IMR-90 (cell line): Measurements from ENCODE around the gene HCFC1. TPM values are rescaled to one million over a fixed set of nuclear protein-coding genes. Genes with fewer than 3 reads are reported as not detected.

Experiments
- ATAC-seq: fragments of 200-7000 bp; cut with Tn5 transposase; 2 replicates; pipeline ENCODE4 v1.9.1; 2020; ENCODE audit warnings: low read depth, mild to moderate bottlenecking, moderate library complexity
- BruUV-seq: library from RNA; stranded (reverse); fragments of 400-500 nt; replicated peaks from 2 replicates; lab custom pipeline; 2021; lab: Mats Ljungman, UMichigan
- CTCF ChIA-PET: fragments of 300-600 bp; formaldehyde crosslinking; extraction: SDS; loops from one replicate; lab custom pipeline; 2021; ENCODE audit warnings: antibody characterized with exemption; lab: Yijun Ruan, JAX
- POLR2A ChIA-PET: fragments of 300-600 bp; sonication (Branson Sonifier 250); formaldehyde crosslinking; loops from one replicate; lab custom pipeline; 2022; ENCODE audit warnings: antibody characterized with exemption; ENCODE audit not compliant: unreplicated experiment; lab: Charles Lee
- DNase-seq: peaks from one replicate; pipeline ENCODE4 v3.0.0; 2013
- H2AFZ ChIP-seq: replicated peaks from 2 replicates; pipeline ENCODE3; 2013; ENCODE audit warnings: low read length, mild to moderate bottlenecking; ENCODE audit not compliant: poor library complexity
- H2AK5ac ChIP-seq: 2 replicates; pipeline ENCODE4 v1.6.1; 2013; ENCODE audit warnings: low read depth, low read length, inconsistent platforms
- H2AK9ac ChIP-seq: replicated peaks from 2 replicates; pipeline ENCODE3; 2013; ENCODE audit warnings: mild to moderate bottlenecking, low read depth, low read length, moderate library complexity; ENCODE audit not compliant: poor library complexity
- H2BK120ac ChIP-seq: 2 replicates; pipeline ENCODE4 v1.6.1; 2013; ENCODE audit warnings: low read depth, low read length, inconsistent platforms
- H2BK15ac ChIP-seq: 3 replicates; pipeline ENCODE4 v1.6.1; 2013; ENCODE audit warnings: low read depth, low read length, inconsistent platforms
- H2BK20ac ChIP-seq: 2 replicates; pipeline ENCODE4 v1.6.1; 2013; ENCODE audit warnings: low read depth, mild to moderate bottlenecking, inconsistent platforms, low read length, moderate library complexity
- H2BK5ac ChIP-seq: 2 replicates; pipeline ENCODE4 v1.6.1; 2013; ENCODE audit warnings: mild to moderate bottlenecking, low read depth, low read length, inconsistent platforms; ENCODE audit not compliant: poor library complexity, severe bottlenecking
- H3K14ac ChIP-seq: replicated peaks from 2 replicates; pipeline ENCODE4 v1.6.1; 2013; ENCODE audit warnings: low read depth, low read length, inconsistent platforms
- H3K18ac ChIP-seq: 2 replicates; pipeline ENCODE4 v1.6.1; 2013; ENCODE audit warnings: low read depth, low read length, control low read depth
- H3K23ac ChIP-seq: 2 replicates; pipeline ENCODE4 v1.6.1; 2013; ENCODE audit warnings: low read depth, low read length, inconsistent platforms
- H3K27ac ChIP-seq: 2 replicates; pipeline ENCODE4 v1.5.1; 2013; ENCODE audit warnings: mild to moderate bottlenecking, control low read depth, low read length; ENCODE audit not compliant: insufficient read depth
- H3K27me3 ChIP-seq: 2 replicates; pipeline ENCODE4 v1.6.1; 2013; ENCODE audit warnings: low read length; ENCODE audit not compliant: control insufficient read depth, insufficient read depth
- H3K36me3 ChIP-seq: 2 replicates; pipeline ENCODE4 v1.6.1; 2013; ENCODE audit warnings: low read length, mixed read lengths; ENCODE audit not compliant: control insufficient read depth, insufficient read depth
- H3K4ac ChIP-seq: 2 replicates; pipeline ENCODE4 v1.6.1; 2013; ENCODE audit warnings: low read depth, low read length, inconsistent platforms
- H3K4me1 ChIP-seq: 2 replicates; pipeline ENCODE4 v1.6.1; 2013; ENCODE audit warnings: low read length, mixed read lengths; ENCODE audit not compliant: control insufficient read depth, insufficient read depth
- H3K4me2 ChIP-seq: 2 replicates; pipeline ENCODE4 v1.6.1; 2013; ENCODE audit warnings: low read depth, mild to moderate bottlenecking, control low read depth, low read length, moderate library complexity
- H3K4me3 ChIP-seq: 2 replicates; pipeline ENCODE4 v1.5.1; 2013; ENCODE audit warnings: low read depth, mild to moderate bottlenecking, control low read depth, low read length, moderate library complexity; ENCODE audit not compliant: insufficient read depth
- H3K56ac ChIP-seq: 2 replicates; pipeline ENCODE4 v1.6.1; 2013; ENCODE audit warnings: low read length, inconsistent platforms; ENCODE audit not compliant: insufficient read depth; ENCODE audit errors: extremely low read depth
- H3K79me1 ChIP-seq, 2 experiments: 2 replicates each; pipeline ENCODE4 v1.6.1; 2013; ENCODE audit warnings: low read length in 2 of 2, inconsistent platforms in 1 of 2, low read depth in 1 of 2
- H3K9ac ChIP-seq: 2 replicates; pipeline ENCODE4 v1.6.1; 2013; ENCODE audit warnings: low read depth, low read length, control low read depth
- H3K9me1 ChIP-seq: 2 replicates; pipeline ENCODE4 v1.6.1; 2013; ENCODE audit warnings: low read length, inconsistent platforms; ENCODE audit not compliant: insufficient read depth
- H3K9me3 ChIP-seq: 2 replicates; pipeline ENCODE4 v1.6.1; 2013; ENCODE audit warnings: low read length; ENCODE audit not compliant: control insufficient read depth, insufficient read depth
- H4K20me1 ChIP-seq: 2 replicates; pipeline ENCODE4 v1.6.1; 2013; ENCODE audit warnings: low read length, inconsistent platforms; ENCODE audit not compliant: insufficient read depth
- H4K5ac ChIP-seq: 2 replicates; pipeline ENCODE4 v1.6.1; 2013; ENCODE audit warnings: mild to moderate bottlenecking, low read depth, low read length, control low read depth
- H4K8ac ChIP-seq, 2 experiments: 2 replicates each; pipeline ENCODE4 v1.6.1; 2013; ENCODE audit warnings: low read depth in 2 of 2, low read length in 2 of 2, control low read depth in 1 of 2, inconsistent platforms in 1 of 2
- H4K91ac ChIP-seq: 2 replicates; pipeline ENCODE4 v1.6.1; 2013; ENCODE audit warnings: low read depth, low read length, inconsistent platforms; ENCODE audit not compliant: insufficient read depth
- BHLHE40 ChIP-seq: fragments of 150-350 bp; IDR thresholded peaks from 2 replicates; pipeline ENCODE4 v1.6.1; 2016; ENCODE audit warnings: mild to moderate bottlenecking, low read depth, low read length
- CEBPB ChIP-seq: IDR thresholded peaks from 2 replicates; pipeline ENCODE4 v1.6.1; 2012; ENCODE audit warnings: low read depth, low read length, improper control_type of control experiment
- CHD1 ChIP-seq: IDR thresholded peaks from 2 replicates; pipeline ENCODE4 v1.6.1; 2012; ENCODE audit warnings: low read depth, low read length, improper control_type of control experiment
- FOS ChIP-seq: fragments of 150-350 bp; IDR thresholded peaks from 2 replicates; pipeline ENCODE4 v1.6.1; 2016; ENCODE audit warnings: low read depth, low read length
- NFE2L2 ChIP-seq: fragments of 150-350 bp; IDR thresholded peaks from 2 replicates; pipeline ENCODE4 v1.6.1; 2016; ENCODE audit warnings: low read depth, mild to moderate bottlenecking, low read length
- POLR2A ChIP-seq: IDR thresholded peaks from 2 replicates; pipeline ENCODE4 v1.6.1; 2012; ENCODE audit warnings: mild to moderate bottlenecking, low read depth, low read length
- RAD21 ChIP-seq: IDR thresholded peaks from 2 replicates; pipeline ENCODE4 v1.6.1; 2012; ENCODE audit warnings: low read length, improper control_type of control experiment
- SMC3 ChIP-seq: fragments of 150-350 bp; IDR thresholded peaks from 2 replicates; pipeline ENCODE4 v1.6.1; 2016; ENCODE audit warnings: low read depth, mild to moderate bottlenecking, antibody characterized with exemption, low read length, moderate library complexity
- WGBS, 2 experiments: methylation state at CpG; one replicate each; pipeline versions ENCODE4 v1.1.5 to v1.1.7; 2013; ENCODE audit warnings: missing lambda C conversion rate in 2 of 2; ENCODE audit not compliant: insufficient read length in 1 of 2; ENCODE audit errors: extremely low coverage in 2 of 2; 5-methylcytosine and 5-hydroxymethylcytosine counted together
- dilution Hi-C: fragments of 300-500 bp; cut with HindIII; formaldehyde crosslinking; loops from one replicate; pipeline ENCODE4 v1.14.3; 2018; ENCODE audit warnings: low sequenced_read_pairs; ENCODE audit not compliant: unreplicated experiment
- in situ Hi-C: fragments of 300-500 bp; cut with MboI; formaldehyde crosslinking; loops from 3 replicates; pipeline ENCODE4 v1.14.3; 2019; ENCODE audit warnings: low sequenced_read_pairs, inconsistent platforms, mixed read lengths
- intact Hi-C: fragments of 100-400 bp; cut with micrococcal nuclease; formaldehyde crosslinking; loops from 2 replicates; pipeline ENCODE4 v1.10.0; 2022
- polyA plus RNA-seq, 3 experiments: library from polyadenylated mRNA; depleted of rRNA; stranded (reverse); fragments of >200 nt; gene quantifications; 2 replicates each; pipeline ENCODE4 v1.2.3, GENCODE V29; 2012; ENCODE audit warnings: low replicate concordance in 1 of 3
- total RNA-seq: library from RNA; depleted of rRNA; stranded (reverse); fragments of >200 nt; gene quantifications from 2 replicates; pipeline ENCODE4 v1.2.3, GENCODE V29; 2012
- TF ChIP-seq, protein P1 (sequence below): fragments of 150-350 bp; IDR thresholded peaks from 2 replicates; pipeline ENCODE4 v1.6.1; 2016; ENCODE audit warnings: low read depth, mild to moderate bottlenecking, low read length, moderate library complexity, borderline replicate concordance
- TF ChIP-seq, protein P2 (sequence below): conservative IDR thresholded peaks from 2 replicates; pipeline ENCODE4 v1.5.1; 2012; ENCODE audit warnings: mild to moderate bottlenecking, low read depth, low read length, improper control_type of control experiment

HCFC1 gene
- total and polyA plus RNA-seq, 2 of the 4 experiments (the other 2 are of a cell fraction): 3.2 to 17.6 TPM

DNA sequence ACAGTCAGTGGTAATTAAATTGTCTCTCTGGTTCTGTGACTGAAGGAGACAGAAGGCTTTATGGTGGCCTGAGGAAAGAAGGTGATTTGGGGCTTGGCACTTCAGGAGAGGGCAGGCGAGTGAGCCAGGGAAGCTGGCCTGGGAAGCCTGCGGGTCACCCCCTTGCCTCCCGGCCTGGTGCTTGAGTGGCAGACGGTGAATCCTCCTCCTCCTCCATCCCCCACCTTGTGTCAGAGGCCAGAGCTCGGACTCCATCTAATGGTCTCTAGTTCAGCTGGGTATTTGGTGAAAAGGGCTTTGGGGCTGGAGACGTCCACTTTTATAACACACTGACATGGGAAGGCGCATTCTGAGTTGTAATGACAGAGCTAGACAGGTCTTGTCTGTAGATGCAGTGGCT is 9.6 kb upstream of the HCFC1 start:
- Histone ChIP-seq H3K23ac (no peak overlapping the region), H2AK5ac (no peak overlapping the region), H3K27me3 (no peaks in the 10 kb centered on the region; the same call in 1 of the 2 replicates), H3K36me3 (no peaks in the 10 kb centered on the region; the same call in 1 of the 2 replicates), H3K4me2 (no peak overlapping the region), H2BK20ac (no peak overlapping the region), H3K18ac (no peak overlapping the region), H3K79me1 (no peaks in the 10 kb centered on the region), H3K14ac (no peak overlapping the region), H4K20me1 (no peaks in the 10 kb centered on the region), H4K5ac (no peak overlapping the region), H2BK120ac (no peak overlapping the region), H3K9ac (no peak overlapping the region), H4K8ac (no peak overlapping the region), H3K27ac (no peak overlapping the region), H2BK15ac (no peak overlapping the region), H3K9me3 (peaks cover 4% of the 10 kb centered on the region; the same call in 1 of the 2 replicates), H4K91ac (no peak overlapping the region), H3K4ac (no peak overlapping the region), H2AFZ (no peak overlapping the region), H2BK5ac (no peak overlapping the region), H3K9me1 (no peaks in the 10 kb centered on the region), H3K56ac (no peak overlapping the region), H3K4me1 (no peaks in the 10 kb centered on the region), H2AK9ac (no peak overlapping the region), H3K4me3 (no peak overlapping the region)
- BruUV-seq: no TSS peak
- in situ Hi-C loops (no loop called here), dilution Hi-C loops (no loop called here), intact Hi-C loops (no loop called here)
- ATAC-seq: no peak
- no CpG with 5 or more reads among the region's 7 CpGs for WGBS, 2 experiments
- POLR2A ChIA-PET: no interaction called here
- TF ChIP-seq POLR2A (no peak), CHD1 (no peak), SMC3 (no peak), BHLHE40 (no peak), CEBPB (no peak), RAD21 (no peak), FOS (no peak), NFE2L2 (no peak)
- TF ChIP-seq, protein P1, sequence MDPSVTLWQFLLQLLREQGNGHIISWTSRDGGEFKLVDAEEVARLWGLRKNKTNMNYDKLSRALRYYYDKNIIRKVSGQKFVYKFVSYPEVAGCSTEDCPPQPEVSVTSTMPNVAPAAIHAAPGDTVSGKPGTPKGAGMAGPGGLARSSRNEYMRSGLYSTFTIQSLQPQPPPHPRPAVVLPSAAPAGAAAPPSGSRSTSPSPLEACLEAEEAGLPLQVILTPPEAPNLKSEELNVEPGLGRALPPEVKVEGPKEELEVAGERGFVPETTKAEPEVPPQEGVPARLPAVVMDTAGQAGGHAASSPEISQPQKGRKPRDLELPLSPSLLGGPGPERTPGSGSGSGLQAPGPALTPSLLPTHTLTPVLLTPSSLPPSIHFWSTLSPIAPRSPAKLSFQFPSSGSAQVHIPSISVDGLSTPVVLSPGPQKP: no peak
- TF ChIP-seq, protein P2, sequence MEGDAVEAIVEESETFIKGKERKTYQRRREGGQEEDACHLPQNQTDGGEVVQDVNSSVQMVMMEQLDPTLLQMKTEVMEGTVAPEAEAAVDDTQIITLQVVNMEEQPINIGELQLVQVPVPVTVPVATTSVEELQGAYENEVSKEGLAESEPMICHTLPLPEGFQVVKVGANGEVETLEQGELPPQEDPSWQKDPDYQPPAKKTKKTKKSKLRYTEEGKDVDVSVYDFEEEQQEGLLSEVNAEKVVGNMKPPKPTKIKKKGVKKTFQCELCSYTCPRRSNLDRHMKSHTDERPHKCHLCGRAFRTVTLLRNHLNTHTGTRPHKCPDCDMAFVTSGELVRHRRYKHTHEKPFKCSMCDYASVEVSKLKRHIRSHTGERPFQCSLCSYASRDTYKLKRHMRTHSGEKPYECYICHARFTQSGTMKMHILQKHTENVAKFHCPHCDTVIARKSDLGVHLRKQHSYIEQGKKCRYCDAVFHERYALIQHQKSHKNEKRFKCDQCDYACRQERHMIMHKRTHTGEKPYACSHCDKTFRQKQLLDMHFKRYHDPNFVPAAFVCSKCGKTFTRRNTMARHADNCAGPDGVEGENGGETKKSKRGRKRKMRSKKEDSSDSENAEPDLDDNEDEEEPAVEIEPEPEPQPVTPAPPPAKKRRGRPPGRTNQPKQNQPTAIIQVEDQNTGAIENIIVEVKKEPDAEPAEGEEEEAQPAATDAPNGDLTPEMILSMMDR: no peak
- CTCF ChIA-PET: no interaction called here
- no peak for DNase-seq
